Tibial artery (tissue), 4 donors: ENCODE data around the gene SLC34A3.
A peak's percentile ranks its signal among the peaks of the same experiment; 100 is the strongest.

ENCODE experiments used
- DNase-seq, 2 donors: peaks; one replicate each; pipeline ENCODE4 v3.0.0-alpha.2; 2019
- H3K27ac ChIP-seq, 2 donors: fragments of 200-600 bp; sonication (generic) in 1 of 2; 1 replicate in 1 of 2; 2 replicates in 1 of 2; pipeline ENCODE4 v1.5.1; 2018 to 2019; ENCODE audit warnings: mild to moderate bottlenecking in 1 of 2
- H3K27me3 ChIP-seq, 2 donors: fragments of 200-600 bp; sonication (generic) in 1 of 2; one replicate each; pipeline versions ENCODE4 v1.5.1 to v1.6.0; 2016 to 2019
- H3K36me3 ChIP-seq, 3 donors: fragments of 200-600 bp; sonication (generic) in 2 of 3; one replicate each; pipeline ENCODE4 v1.5.1; 2016 to 2019; ENCODE audit warnings: mild to moderate bottlenecking in 2 of 3
- H3K4me1 ChIP-seq, 4 donors: fragments of 200-600 bp; sonication (generic) in 2 of 4; 1 replicate in 3 of 4; 2 replicates in 1 of 4; pipeline ENCODE4 v1.5.1; 2016 to 2019
- H3K4me3 ChIP-seq, 2 donors: fragments of 200-600 bp; sonication (generic) in 1 of 2; 1 replicate in 1 of 2; 2 replicates in 1 of 2; pipeline ENCODE4 v1.5.1; 2018 to 2019; ENCODE audit warnings: mild to moderate bottlenecking in 2 of 2
- H3K9me3 ChIP-seq, 3 donors: fragments of 200-600 bp; sonication (generic) in 1 of 3; one replicate each; pipeline ENCODE4 v1.5.1; 2016 to 2019
- intact Hi-C: fragments of 100-400 bp; cut with DNase I; formaldehyde crosslinking; loops from one replicate; pipeline ENCODE4 v1.15.0; 2023; ENCODE audit warnings: low total_unique reads
- TF ChIP-seq, protein P1 (sequence below), 2 experiments: fragments of 200-600 bp in 1 of 2; fragments of 450-650 bp in 1 of 2; IDR thresholded peaks; one replicate each; pipeline ENCODE4 v1.5.1; 2017 to 2019; ENCODE audit warnings: antibody characterized with exemption in 2 of 2, mild to moderate bottlenecking in 1 of 2, moderate library complexity in 1 of 2

The SLC34A3 gene

DNA sequence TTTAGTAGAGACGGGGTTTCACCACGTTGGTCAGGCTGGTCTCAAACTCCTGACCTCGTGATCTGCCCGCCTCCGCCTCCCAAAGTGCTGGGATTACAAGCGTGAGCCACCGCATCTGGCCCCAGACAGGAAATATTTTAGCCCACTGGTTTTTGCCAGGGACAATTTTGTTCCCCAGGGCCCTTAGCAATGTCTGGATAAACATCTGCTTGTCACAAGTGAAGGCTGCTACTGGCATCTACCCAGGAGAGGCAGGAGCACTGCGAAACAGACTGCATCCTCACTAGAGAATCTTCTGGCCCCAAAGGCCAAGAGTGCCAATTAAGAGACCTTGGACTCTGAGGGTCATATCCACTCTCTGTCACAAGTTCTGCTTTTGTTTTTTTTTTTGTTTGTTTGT lies 27.7 kb upstream of the SLC34A3 start:
- no peak overlapping the region for H3K27ac ChIP-seq
- no peak overlapping the region for H3K4me3 ChIP-seq
- peaks cover 0 to 4% (median 0%) of the 10 kb centered on the region in 3 donors for H3K36me3 ChIP-seq
- intact Hi-C loops = no loop called here
- no peaks in the 10 kb centered on the region for H3K9me3 ChIP-seq
- TF ChIP-seq, protein P1, sequence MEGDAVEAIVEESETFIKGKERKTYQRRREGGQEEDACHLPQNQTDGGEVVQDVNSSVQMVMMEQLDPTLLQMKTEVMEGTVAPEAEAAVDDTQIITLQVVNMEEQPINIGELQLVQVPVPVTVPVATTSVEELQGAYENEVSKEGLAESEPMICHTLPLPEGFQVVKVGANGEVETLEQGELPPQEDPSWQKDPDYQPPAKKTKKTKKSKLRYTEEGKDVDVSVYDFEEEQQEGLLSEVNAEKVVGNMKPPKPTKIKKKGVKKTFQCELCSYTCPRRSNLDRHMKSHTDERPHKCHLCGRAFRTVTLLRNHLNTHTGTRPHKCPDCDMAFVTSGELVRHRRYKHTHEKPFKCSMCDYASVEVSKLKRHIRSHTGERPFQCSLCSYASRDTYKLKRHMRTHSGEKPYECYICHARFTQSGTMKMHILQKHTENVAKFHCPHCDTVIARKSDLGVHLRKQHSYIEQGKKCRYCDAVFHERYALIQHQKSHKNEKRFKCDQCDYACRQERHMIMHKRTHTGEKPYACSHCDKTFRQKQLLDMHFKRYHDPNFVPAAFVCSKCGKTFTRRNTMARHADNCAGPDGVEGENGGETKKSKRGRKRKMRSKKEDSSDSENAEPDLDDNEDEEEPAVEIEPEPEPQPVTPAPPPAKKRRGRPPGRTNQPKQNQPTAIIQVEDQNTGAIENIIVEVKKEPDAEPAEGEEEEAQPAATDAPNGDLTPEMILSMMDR (IDR thresholded peaks at IDR 0.05) = no peak
- peaks cover 4 to 76% (median 62%) of the 10 kb centered on the region in 4 donors for H3K4me1 ChIP-seq
- DNase-seq = no peak
- no peaks in the 10 kb centered on the region for H3K27me3 ChIP-seq

DNA sequence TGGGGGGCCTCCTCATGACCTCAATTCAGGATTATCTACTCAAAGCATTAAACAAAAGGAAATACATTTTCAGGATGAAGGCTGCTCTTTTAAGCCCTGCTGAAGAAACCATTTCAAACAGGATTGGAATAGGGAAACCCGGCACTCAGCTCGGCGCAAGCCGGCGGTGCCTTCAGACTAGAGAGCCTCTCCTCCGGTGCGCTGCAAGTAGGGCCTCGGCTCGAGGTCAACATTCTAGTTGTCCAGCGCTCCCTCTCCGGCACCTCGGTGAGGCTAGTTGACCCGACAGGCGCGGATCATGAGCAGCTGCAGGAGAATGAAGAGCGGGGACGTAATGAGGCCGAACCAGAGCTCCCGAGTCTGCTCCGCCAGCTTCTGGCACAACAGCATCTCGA lies 26.0 kb upstream of the SLC34A3 start:
- intact Hi-C loops = no loop called here
- Histone ChIP-seq H3K4me3 (peak overlapping the region; percentile 97), H3K4me1 (peaks cover 0 to 59% (median 45%) of the 10 kb centered on the region in 4 donors), H3K36me3 (peaks cover 0 to 14% (median 0%) of the 10 kb centered on the region in 3 donors), H3K27ac (peak overlapping the region; percentile 82 to 89), H3K27me3 (no peaks in the 10 kb centered on the region), H3K9me3 (no peaks in the 10 kb centered on the region)
- TF ChIP-seq, protein P1 (IDR thresholded peaks at IDR 0.05) = no peak
- DNase-seq = no peak

DNA sequence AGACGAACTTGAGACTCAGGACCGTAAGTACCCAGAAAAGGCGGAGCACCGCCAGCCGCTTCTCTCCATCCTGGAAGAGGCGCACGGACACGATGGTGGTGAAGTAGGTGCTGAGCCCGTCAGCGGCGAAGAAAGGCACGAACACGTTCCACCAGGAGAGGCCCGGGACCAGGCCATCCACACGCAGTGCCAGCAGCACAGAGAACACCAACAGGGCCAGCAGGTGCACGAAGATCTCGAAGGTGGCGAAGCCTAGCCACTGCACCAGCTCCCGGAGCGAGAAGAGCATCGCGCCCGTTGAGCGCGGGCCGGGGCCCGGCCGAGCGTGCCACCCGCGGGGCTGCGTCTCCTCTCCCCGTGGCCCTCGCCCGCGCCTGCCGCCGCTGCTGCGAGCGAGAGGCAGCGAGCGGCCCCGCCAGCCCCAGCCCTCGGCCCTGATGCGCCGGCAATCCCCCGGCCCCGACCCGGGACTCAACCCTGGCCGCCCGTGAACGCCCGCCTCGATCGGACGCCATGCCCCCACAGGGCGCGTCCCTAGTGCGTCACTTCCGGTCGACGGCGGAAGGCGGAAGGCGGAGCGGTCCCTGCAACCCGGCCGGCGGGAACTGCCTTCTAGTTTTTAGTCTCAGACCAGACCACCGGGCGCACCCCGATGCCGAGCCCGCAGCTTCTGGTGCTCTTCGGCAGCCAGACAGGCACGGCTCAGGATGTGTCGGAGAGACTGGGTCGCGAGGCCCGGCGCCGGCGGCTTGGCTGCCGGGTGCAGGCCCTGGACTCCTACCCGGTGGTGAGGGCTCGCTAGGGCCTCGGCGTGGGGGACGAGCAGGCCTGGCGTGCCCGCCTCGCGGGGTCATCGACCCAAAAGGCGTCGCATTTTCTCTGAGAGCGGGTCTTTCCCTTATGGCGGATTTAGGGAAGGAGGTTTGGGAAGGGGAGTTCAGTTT lies 25.3 kb upstream of the SLC34A3 start, which contains the start of the genes NDOR1 and TMEM203:
Gene NDOR1 (plus strand): TSS at position 575 of the 944 bp plus-strand sequence. CDS start 78 bp downstream, at position 653.
Gene TMEM203 (minus strand): TSS at position 523 of the 944 bp plus-strand sequence. CDS start 234 bp downstream, at position 289.
- Histone ChIP-seq H3K36me3 (peaks cover 0 to 20% (median 0%) of the 10 kb centered on the region in 3 donors), H3K4me3 (peak within 1 kb of the TSS; percentile 97), H3K27ac (peak within 1 kb of the TSS; percentile 82 to 89), H3K27me3 (no peaks in the 10 kb centered on the region), H3K4me1 (peaks cover 0 to 57% (median 44%) of the 10 kb centered on the region in 4 donors), H3K9me3 (no peaks in the 10 kb centered on the region)
- peak; percentile 86 to 93 for DNase-seq
- TF ChIP-seq, protein P1 (IDR thresholded peaks at IDR 0.05) = no peak
- intact Hi-C loops = no loop called here

DNA sequence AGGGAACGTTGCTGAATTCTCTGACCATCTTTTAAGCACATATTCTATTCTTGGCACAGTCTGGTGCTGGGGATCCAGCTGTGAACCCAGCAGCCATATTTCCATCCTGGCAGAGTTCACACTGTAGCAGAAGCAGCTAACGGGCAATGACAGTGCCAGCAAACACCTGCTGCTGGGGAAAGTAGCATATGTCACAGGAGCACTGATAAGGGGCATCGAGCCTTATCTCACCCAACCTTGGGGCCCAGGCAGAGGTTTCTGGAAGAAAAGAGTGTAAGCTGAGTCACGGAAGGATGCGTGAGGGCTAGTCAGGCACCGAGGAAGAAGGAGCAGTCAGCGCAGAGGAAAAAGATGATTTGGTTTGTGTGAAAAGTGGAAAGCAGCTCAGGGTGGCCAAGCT lies 24.1 kb upstream of the SLC34A3 start:
- Histone ChIP-seq H3K27ac (no peak overlapping the region), H3K4me3 (peak overlapping the region; percentile 97), H3K4me1 (peaks cover 0 to 51% (median 38%) of the 10 kb centered on the region in 4 donors), H3K9me3 (no peaks in the 10 kb centered on the region), H3K27me3 (no peaks in the 10 kb centered on the region), H3K36me3 (peaks cover 0 to 24% (median 0%) of the 10 kb centered on the region in 3 donors)
- intact Hi-C loops = no loop called here
- DNase-seq = no peak
- TF ChIP-seq, protein P1 (IDR thresholded peaks at IDR 0.05) = no peak

DNA sequence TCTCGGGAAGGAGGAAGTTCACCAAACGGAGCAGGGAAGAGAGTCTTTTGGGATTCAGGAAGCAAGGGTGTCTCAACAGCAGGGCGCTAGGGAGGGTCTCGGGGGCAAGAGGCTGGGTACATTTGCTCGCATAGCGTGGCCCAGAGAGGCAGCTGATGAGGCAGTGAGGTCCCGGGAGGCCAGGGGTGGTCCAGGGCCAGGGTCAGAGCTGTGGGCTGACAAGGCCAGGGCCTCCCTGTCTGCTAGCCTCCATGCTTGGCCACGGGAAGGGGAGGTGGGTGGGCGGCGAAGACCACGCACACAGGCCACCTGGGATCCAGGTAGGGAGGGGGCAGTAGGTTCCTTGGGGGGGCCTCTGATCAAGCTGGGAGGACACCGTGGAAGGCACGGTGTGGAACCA lies 19.2 kb upstream of the SLC34A3 start:
- Histone ChIP-seq H3K27ac (no peak overlapping the region), H3K27me3 (no peaks in the 10 kb centered on the region), H3K4me3 (no peak overlapping the region), H3K9me3 (no peaks in the 10 kb centered on the region), H3K36me3 (peaks cover 0 to 47% (median 0%) of the 10 kb centered on the region in 3 donors), H3K4me1 (peaks cover 0 to 6% (median 5%) of the 10 kb centered on the region in 4 donors)
- TF ChIP-seq, protein P1 (IDR thresholded peaks at IDR 0.05) = no peak
- no peak for DNase-seq
- intact Hi-C loops = no loop called here
